Activated naive CD4-positive, alpha-beta T cell (primary cell): ENCODE measurements around the gene TNFRSF25.
"Not testable (repeated sequence)": the region's sequence is repeated elsewhere in the genome, so short reads cannot be mapped to it uniquely, and the experiment has no call there.

Source experiments
- DNase-seq, 4 experiments: peaks; one replicate each; lab custom pipeline; 2025; lab: John Stamatoyannopoulos, UW

TNFRSF25 gene

GRCh38 chr1:6470132-6471085 lies 4.4 kb upstream of the TNFRSF25 start:
- no peak for DNase-seq

DNA sequence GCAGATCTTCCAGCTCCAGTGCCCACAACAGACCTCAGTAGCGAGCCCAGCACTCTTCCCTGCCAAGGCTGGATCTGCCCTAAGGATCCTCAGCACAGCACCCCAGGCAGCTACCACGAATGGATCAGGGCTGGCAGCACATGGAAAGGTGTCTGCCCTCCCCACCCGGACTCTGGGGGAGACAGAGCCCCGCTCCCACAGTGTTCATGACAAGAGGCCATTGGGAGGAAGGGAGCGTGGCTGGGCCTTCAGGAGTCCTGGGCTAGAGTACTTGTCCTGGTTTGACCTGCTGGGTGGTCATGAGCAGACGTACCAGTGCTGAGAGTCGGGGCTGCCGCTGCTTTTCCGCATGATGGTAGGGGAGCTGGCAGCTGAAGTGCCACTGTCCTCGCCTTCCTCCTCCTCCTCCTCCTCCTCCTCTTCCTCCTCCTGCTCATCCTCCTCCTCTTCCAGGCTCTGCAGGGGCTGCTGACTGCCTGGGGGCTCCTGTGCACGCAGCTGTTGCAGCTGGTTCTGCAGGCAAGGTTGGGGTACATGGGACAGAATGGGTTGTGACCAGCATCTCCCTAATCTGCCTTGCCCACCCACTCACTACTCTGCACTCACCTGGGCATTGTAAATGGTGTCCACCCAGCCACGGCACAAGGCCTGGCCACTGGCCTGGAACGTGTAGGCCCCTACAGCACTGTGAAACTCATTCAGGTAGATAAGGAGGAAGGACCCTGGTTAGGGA lies 2.9 kb upstream of the TNFRSF25 start:
- DNase-seq = no peak

DNA sequence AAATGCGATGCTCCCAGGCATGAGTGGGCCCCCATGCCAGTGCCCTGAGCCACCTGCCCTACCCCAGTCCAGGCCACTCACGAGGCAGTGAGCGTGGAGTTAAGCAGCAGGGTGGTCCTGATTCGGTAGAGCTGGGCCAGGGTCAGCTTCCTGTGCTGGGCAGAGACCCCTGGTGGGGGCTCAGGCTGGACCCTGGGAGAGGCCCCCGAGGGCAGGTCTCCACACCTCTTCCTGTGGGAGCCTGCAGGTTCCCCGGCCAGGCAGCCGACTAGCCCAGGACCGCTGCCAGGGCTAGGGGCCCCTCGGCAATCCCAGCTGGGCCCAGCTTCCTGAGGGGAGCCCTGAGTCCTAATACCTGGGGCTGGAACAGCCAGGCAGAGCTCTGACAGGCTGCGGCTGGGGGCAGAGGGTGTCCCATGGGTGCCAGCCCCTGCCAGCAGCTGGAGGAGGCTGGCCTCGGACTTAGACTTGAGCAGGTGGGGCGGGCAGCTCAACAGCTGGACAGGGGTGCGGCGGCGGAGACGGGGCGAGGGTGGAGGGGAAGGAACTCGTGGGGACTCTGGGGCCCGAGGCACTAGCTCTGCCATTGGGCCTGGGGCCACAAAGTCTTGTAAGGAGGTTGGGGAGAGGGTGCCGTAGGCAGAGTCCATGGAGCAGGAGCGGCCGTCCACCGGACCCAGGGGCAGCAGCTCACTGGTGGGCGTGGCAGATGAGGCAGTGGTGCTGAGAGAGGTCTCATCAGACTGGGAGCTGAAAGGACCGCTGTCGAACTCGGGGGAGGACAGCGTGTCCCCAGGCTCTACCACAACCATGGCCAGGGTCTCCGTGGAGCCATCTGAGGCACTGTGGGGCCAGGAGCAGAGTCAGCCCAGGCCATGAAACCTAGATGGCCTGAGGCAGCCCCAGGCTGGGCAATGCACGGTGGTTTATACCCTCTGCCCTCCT lies 2.0 kb upstream of the TNFRSF25 start:
- no peak for DNase-seq

DNA sequence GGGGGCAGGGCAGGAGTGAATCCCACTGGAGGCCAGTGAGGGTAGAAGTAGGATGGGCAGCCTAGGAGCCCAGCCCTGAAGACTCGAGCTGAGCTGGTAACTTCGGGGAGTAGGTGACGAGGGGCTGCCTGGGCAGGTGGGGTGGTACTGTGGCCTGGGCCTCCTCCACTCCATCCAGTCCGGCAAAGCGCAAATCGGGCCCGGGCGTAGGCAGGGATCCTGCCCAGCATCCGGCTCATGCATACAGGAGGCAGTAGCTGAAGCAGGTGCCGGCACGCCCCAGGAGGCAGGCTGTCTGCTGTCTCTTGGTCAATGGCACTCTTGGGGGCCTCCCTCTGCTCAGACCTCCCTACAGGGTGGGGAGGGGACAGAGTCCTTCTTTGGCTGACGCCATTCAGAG lies 1.3 kb upstream of the TNFRSF25 start:
- no peak for DNase-seq

- DNase-seq = no peak
Observed at GRCh38 chr1:6466751-6467150, 778 bp upstream of the TNFRSF25 start.

- peak in 3 of 4 experiments; percentile 20 to 55 (median 46) for DNase-seq
Observed at GRCh38 chr1:6465461-6466005, 440 bp downstream of the TNFRSF25 start.

- no peak for DNase-seq
Observed at GRCh38 chr1:6464915-6465314, 1.1 kb downstream of the TNFRSF25 start.

DNA sequence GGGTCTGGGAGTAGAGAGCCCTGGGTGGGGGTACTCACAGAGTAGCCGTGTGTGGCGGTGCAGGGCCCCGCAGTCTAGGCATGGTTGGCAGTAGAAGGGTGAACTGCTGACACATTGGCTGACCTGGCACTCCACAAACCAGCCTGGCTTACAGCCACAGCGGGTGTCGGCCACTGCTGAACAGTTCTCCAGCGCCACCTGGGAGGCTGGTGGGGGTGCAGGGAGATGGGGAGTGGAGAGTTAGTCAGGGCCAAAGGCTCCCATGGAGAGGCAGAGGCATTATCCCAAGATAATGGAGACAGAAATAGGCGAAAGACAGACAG lies 1.5 kb downstream of the TNFRSF25 start:
- DNase-seq = no peak

GRCh38 chr1:6463120-6463412 lies 2.9 kb downstream of the TNFRSF25 start:
- DNase-seq = no peak

DNA sequence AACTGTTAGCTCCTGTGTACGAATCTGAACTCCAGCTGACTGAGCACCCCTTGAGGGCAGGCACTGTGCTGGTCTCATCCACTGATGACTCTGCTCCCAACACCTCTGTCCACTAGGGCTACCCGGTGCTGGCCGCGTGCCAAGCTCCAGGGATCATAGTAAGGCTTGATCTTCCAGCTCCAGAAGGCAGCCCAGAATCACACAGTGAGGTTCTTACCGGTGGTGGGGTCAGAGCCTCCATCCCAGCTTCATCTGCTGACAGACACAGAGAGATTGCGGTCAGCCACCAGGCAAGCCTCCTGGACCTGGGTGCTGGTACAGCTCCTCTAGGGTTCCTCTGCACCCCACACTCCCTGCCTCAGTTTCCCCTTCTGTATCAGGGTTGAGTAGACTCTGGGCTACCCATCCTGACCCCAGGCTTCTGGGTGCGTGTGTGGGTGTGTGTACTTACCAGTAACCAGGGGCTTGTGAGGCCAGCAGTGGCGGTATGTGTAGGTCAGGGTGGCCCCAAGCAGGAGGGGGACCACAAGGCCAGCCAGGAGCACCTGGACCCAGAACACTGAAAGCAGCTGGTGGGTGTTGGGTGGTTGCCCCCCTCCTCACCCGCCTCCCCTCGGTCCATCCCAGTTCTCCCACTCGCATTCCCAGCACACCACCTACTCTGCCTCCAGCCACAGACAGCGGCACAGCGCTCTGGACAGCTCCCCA lies 3.4 kb downstream of the TNFRSF25 start:
- no peak for DNase-seq

GRCh38 chr1:6461538-6462411 lies 4.2 kb downstream of the TNFRSF25 start:
- DNase-seq = no peak

DNA sequence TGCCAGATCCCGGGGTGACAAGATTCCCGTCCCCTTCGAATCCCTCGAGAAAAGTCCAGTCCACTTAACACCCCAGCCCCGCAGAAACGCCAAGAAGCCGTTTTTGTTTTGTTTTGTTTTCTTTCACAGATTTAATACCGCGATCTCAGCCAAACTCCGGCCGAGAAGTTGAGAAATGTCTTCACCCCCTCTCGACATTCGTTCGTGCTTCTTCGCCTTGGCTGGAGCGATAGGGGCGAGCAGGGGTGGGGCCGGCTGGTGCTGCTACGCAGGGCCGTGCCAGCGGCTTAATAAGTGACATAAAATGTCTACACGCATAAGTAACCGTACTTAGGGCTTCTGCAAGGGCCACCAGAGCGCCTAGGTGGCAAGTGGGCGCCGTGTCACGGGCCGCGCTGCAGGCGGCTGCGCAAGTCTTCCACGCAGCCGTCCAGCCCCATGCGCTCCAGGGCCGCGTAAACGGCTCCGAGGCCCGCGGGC lies 4.9 kb downstream of the TNFRSF25 start:
- DNase-seq = no peak

DNA sequence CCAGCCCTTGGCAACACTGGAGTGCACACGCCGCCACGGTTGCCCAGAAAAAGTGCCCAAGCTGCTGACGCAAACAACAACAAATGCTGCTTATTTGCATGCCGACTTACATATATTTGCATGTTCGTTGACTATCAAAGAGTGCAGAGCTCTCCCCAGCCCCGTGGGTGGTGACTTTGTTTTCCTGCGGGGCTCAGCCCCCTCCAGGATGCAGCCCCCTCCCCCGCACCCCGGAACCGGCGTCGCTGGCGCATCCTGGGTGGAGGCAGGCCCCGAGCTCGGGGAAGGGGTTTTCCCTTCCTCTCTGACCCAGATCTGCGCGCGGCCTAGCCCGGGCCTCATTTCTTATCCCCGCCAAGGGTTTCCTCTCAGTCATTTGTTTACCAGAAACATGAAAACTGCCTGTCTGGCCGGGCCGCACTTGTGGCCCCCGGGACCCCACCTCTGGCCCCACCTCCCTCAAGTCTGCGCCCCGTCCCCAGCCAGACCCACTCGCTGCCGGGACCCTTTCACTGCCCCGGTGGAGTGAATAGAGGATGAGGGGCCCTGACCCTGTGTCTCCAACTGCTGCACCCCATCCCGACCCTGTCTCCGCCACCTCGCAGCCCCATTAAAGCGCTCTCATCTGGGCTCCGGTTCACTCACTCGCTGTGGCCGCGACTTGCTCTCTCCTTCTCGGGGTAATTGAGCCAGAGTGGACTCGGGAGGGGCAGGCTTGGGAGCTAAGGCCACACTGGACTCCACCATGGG lies 5.5 kb downstream of the TNFRSF25 start:
- DNase-seq = peak; percentile 39 to 87 (median 68)

GRCh38 chr1:6459850-6460265 lies 6.1 kb downstream of the TNFRSF25 start:
- DNase-seq = peak in 2 of 4 experiments; percentile 44 to 47

DNA sequence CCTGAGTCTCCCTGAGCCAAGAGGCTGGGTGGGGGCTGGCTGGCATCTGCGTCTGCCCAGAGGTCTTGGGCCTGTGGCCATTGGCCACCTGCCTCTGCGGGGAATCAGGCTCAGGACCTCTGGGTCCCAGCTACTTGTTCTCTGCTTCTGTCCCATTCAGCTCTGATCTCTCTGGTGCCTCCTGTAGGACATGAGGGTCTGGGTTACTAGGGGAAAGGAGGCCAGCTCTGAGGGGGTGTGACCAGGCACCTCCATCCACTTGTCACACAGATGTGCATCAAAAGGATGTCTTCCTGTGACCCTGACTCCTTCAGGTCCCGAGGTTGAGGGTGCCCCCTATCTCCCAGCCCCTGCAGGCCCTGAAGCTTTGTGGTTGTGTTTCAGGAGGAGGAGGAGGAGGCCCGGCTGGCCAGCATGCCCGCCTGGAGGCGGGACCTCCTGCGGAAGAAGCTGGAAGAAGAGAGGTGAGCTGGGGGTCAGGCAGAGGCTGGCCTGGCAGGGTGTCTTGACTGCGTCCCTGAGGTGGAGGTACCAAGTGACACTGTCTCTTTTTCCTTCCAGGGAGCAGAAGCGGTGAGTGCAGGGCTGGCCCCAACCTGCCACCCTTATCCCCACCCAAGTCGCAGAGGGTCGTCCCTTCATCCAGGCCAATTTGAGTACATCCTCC lies 9.0 kb downstream of the TNFRSF25 start:
- DNase-seq = no peak

DNA sequence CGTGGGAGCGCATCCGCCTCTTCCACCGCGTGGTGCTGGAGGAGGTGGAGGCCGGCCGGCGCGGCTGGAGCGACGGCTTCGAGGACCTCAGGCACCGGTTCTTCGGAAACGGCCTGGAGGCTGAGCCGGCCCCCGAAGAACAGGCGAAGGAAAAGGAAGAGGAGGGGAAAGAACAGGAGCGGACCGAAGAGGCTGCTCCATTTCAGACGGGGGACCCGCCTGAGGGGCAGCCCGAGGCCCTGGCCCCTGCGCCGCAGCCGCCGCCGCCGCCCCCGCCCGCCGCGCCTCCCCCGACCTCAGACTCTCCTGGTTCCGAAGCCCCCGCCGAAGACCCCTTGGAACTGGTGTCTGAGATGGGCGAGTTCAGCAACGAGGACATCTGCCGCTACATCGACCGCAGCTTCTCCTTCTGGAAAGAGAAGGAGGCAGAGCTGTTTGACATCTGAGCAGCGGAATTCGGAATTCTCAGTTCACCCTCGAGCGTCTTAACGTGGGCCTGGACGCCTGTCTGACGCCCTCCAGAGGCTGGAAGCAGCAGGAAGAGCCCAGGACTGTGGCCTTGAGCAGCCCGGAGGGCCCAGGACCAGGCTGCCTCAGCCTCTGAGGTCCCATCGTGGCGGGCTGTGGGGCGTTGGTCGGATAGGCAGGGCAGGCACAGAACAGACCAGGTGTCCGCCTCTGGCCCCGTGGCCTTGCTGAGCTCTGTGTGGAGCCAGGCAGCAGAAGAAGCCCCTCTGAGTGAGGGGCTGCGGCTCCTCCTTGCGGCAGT lies 10.0 kb downstream of the TNFRSF25 start:
- DNase-seq = not testable (repeated sequence)

DNA sequence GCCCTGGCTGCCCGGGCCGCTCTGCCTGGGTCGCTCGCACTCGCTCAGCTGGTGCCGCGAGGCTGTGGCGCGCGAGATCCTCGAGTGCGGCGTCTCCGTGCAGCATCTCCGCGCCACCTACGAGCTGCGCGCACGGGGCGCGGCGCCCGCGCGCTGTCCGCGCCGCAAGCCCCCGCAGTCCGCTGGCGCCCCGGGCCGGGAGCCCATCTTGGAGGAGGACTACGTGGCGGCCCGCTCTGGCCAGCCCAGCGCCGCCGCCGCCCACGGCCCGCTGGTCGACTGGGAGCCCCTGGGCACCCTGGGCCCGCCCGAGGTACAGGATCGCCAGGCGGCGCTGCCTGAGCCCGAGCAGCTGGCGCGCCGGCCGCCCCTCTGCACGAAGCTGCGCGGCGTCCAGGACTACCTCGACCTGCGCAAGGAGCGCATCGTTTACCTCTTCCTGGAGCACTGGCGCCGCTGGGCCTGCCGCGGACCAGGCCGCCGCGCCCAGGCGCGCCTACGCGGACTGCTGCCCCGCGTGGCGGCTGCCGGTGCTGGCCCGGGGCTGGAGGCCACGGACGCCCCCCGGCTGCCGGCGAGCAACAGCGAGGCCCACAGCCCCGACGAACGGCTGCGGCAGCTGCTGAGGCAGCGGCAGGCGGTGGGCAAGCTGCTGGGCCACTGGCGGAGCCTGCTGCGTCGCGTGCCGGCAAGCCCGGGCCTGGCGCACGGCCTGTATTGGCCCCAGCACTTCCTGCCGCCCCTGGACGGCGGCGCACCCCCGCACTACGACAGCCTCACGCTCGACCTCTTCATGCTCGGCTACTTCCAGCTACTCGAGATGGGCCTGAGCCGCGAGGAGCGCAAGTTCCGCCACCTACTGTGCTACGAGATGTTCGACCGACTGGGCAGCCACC lies 10.9 kb downstream of the TNFRSF25 start:
- peak in 1 of 4 experiments; percentile 17 for DNase-seq
